ENCODE measurements around the gene RALGPS1.

RALGPS1 gene

DNA sequence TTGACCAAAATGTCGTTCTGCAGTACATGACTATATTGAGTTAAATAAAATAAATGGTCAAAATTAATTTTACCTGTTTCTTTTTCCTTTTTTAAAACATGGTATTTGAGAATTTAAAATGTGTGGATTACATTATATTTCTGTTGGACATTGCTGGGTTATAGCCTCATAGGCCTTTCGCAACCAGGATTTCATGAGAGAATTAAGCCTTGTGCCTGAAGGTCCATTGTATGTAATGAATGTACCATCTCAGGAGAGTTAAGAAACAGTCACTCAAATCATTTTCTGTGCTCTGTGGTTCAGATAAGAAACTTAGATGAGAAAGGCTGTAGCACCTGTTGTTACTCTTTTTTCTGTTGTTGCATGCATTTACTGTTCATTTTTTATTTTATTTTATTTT is 104.4 kb downstream of the RALGPS1 start:
- Histone ChIP-seq H4K8ac (ENCODE audit: low read depth, low read length) (no peak overlapping the region), H3K27me3 (ENCODE audit: insufficient read depth, low read length) (no peaks in the 10 kb centered on the region), H3K27ac (ENCODE audit: low read depth, low read length) (no peak overlapping the region), H3K18ac (ENCODE audit: low read length) (no peak overlapping the region), H2AK5ac (ENCODE audit: low read length) (no peak overlapping the region), H2BK5ac (ENCODE audit: low read depth, low read length, poor library complexity) (no peak overlapping the region), H3K9ac (ENCODE audit: low read length) (no peak overlapping the region), H3K4me1 (ENCODE audit: control insufficient read depth in 1 of 2, insufficient read depth in 2 of 2, low read length in 2 of 2) (peaks cover 0 to 4% of the 10 kb centered on the region in 2 experiments), H3K9me3 (ENCODE audit: insufficient read depth, low read depth, low read length) (no peaks in the 10 kb centered on the region), H3K4ac (ENCODE audit: low read depth, low read length) (no peak overlapping the region), H2BK12ac (ENCODE audit: low read length) (no peak overlapping the region), H3K14ac (ENCODE audit: low read length) (no peak overlapping the region), H2AFZ (ENCODE audit: insufficient read depth, low read length, poor library complexity) (no peak overlapping the region), H3K23ac (ENCODE audit: low read length) (no peak overlapping the region), H2BK120ac (ENCODE audit: insufficient read depth, low read length, poor library complexity) (no peak overlapping the region), H3K4me3 (ENCODE audit: low read depth, low read length) (no peak overlapping the region), H3K79me2 (ENCODE audit: control insufficient read depth, insufficient read depth, low read length, poor library complexity) (no peaks in the 10 kb centered on the region), H3K36me3 (ENCODE audit: control insufficient read depth in 1 of 2, insufficient read depth in 2 of 2, low read length in 2 of 2) (no peaks in the 10 kb centered on the region), H4K91ac (ENCODE audit: low read depth, low read length) (no peak overlapping the region), H3K4me2 (ENCODE audit: low read length) (no peak overlapping the region), H4K12ac (ENCODE audit: low read depth, low read length) (no peak overlapping the region), H3K79me1 (ENCODE audit: low read length) (no peaks in the 10 kb centered on the region)
- peak in 1 of 2 donors; percentile 6 for DNase-seq
- no CpG with 5 or more reads among the region's 2 CpGs for WGBS (ENCODE audit: extremely low coverage, insufficient coverage, insufficient read length)

DNA sequence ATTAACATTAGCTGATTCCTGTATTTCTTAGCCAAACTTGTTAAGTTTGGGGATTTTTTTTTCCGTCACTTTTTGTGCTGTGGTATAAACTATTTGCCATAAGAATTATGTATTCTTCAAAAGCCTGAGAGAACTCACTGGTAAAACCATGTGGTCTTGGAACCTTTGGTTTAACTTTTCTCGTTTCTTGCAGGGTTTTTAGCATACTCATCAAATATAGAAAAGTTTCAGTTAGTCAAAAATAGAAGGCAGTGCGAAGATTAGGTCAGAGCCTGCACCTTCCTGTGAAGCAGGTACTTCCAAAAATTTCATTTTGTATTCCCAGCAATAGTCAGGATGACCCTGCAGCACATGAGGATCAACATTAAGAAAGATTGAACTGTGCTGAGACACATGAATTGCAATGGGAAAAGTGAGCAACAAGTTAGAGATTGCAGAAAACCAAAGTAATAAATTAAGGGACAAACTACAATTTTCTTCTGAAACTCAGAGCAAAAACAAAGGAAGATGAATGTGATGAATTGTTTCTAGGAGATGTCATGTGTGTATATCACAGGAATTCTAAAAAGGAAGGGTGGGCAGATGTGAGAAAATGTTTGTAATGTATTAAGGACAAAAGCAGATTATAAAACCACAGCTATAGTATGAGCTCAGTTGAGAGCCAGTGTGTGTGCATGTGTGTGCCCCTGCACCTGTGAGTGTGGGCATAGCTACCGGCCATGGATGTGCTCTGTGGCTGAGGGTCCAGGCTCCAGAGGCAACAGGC is 105.6 kb downstream of the RALGPS1 start:
- H3K23ac ChIP-seq (ENCODE audit: low read length), result no peak overlapping the region
- H3K4me1 ChIP-seq (ENCODE audit: control insufficient read depth in 1 of 2, insufficient read depth in 2 of 2, low read length in 2 of 2), result peaks cover 0 to 4% of the 10 kb centered on the region in 2 experiments
- H3K79me2 ChIP-seq (ENCODE audit: control insufficient read depth, insufficient read depth, low read length, poor library complexity), result no peaks in the 10 kb centered on the region
- H4K91ac ChIP-seq (ENCODE audit: low read depth, low read length), result no peak overlapping the region
- H3K27me3 ChIP-seq (ENCODE audit: insufficient read depth, low read length), result no peaks in the 10 kb centered on the region
- DNase-seq, result no peak
- H2AK5ac ChIP-seq (ENCODE audit: low read length), result no peak overlapping the region
- no peak overlapping the region for H3K14ac ChIP-seq (ENCODE audit: low read length)
- H2BK12ac ChIP-seq (ENCODE audit: low read length), result no peak overlapping the region
- no peak overlapping the region for H2BK5ac ChIP-seq (ENCODE audit: low read depth, low read length, poor library complexity)
- no CpG with 5 or more reads among the region's 4 CpGs for whole genome bisulfite sequencing (ENCODE audit: extremely low coverage, insufficient coverage, insufficient read length)
- H4K8ac ChIP-seq (ENCODE audit: low read depth, low read length), result no peak overlapping the region
- no peak overlapping the region for H2AFZ ChIP-seq (ENCODE audit: insufficient read depth, low read length, poor library complexity)
- no peak overlapping the region for H3K4me2 ChIP-seq (ENCODE audit: low read length)
- H3K9me3 ChIP-seq (ENCODE audit: insufficient read depth, low read depth, low read length), result no peaks in the 10 kb centered on the region
- H3K4ac ChIP-seq (ENCODE audit: low read depth, low read length), result no peak overlapping the region
- no peak overlapping the region for H3K18ac ChIP-seq (ENCODE audit: low read length)
- H2BK120ac ChIP-seq (ENCODE audit: insufficient read depth, low read length, poor library complexity), result no peak overlapping the region
- no peaks in the 10 kb centered on the region for H3K36me3 ChIP-seq (ENCODE audit: control insufficient read depth in 1 of 2, insufficient read depth in 2 of 2, low read length in 2 of 2)
- H4K12ac ChIP-seq (ENCODE audit: low read depth, low read length), result no peak overlapping the region
- H3K4me3 ChIP-seq (ENCODE audit: low read depth, low read length), result no peak overlapping the region
- H3K9ac ChIP-seq (ENCODE audit: low read length), result no peak overlapping the region
- H3K27ac ChIP-seq (ENCODE audit: low read depth, low read length), result no peak overlapping the region
- no peaks in the 10 kb centered on the region for H3K79me1 ChIP-seq (ENCODE audit: low read length)

DNA sequence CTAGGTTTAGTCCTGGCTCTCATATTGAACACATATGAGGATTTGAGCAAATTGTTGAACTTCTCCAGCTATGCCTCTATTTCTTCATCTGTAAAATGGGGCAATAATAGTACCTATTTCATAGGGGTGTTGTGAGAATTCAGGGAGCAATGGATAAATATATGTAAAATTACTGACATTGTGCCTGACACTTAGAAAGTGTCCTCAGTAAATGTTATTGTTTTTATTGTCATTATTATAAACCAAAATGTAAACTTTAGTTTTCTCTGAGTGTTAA is 106.2 kb downstream of the RALGPS1 start:
- Histone ChIP-seq H4K91ac (ENCODE audit: low read depth, low read length) (no peak overlapping the region), H2AFZ (ENCODE audit: insufficient read depth, low read length, poor library complexity) (no peak overlapping the region), H3K9ac (ENCODE audit: low read length) (no peak overlapping the region), H3K4me3 (ENCODE audit: low read depth, low read length) (no peak overlapping the region), H3K36me3 (ENCODE audit: control insufficient read depth in 1 of 2, insufficient read depth in 2 of 2, low read length in 2 of 2) (no peaks in the 10 kb centered on the region), H2BK12ac (ENCODE audit: low read length) (no peak overlapping the region), H2BK5ac (ENCODE audit: low read depth, low read length, poor library complexity) (no peak overlapping the region), H3K4ac (ENCODE audit: low read depth, low read length) (no peak overlapping the region), H3K14ac (ENCODE audit: low read length) (no peak overlapping the region), H3K27me3 (ENCODE audit: insufficient read depth, low read length) (no peaks in the 10 kb centered on the region), H3K4me1 (ENCODE audit: control insufficient read depth in 1 of 2, insufficient read depth in 2 of 2, low read length in 2 of 2) (peaks cover 0 to 4% of the 10 kb centered on the region in 2 experiments), H3K4me2 (ENCODE audit: low read length) (no peak overlapping the region), H3K23ac (ENCODE audit: low read length) (no peak overlapping the region), H3K9me3 (ENCODE audit: insufficient read depth, low read depth, low read length) (no peaks in the 10 kb centered on the region), H2BK120ac (ENCODE audit: insufficient read depth, low read length, poor library complexity) (no peak overlapping the region), H4K12ac (ENCODE audit: low read depth, low read length) (no peak overlapping the region), H3K27ac (ENCODE audit: low read depth, low read length) (no peak overlapping the region), H3K79me1 (ENCODE audit: low read length) (no peaks in the 10 kb centered on the region), H3K18ac (ENCODE audit: low read length) (no peak overlapping the region), H2AK5ac (ENCODE audit: low read length) (no peak overlapping the region), H4K8ac (ENCODE audit: low read depth, low read length) (no peak overlapping the region), H3K79me2 (ENCODE audit: control insufficient read depth, insufficient read depth, low read length, poor library complexity) (no peaks in the 10 kb centered on the region)
- no peak for DNase-seq

DNA sequence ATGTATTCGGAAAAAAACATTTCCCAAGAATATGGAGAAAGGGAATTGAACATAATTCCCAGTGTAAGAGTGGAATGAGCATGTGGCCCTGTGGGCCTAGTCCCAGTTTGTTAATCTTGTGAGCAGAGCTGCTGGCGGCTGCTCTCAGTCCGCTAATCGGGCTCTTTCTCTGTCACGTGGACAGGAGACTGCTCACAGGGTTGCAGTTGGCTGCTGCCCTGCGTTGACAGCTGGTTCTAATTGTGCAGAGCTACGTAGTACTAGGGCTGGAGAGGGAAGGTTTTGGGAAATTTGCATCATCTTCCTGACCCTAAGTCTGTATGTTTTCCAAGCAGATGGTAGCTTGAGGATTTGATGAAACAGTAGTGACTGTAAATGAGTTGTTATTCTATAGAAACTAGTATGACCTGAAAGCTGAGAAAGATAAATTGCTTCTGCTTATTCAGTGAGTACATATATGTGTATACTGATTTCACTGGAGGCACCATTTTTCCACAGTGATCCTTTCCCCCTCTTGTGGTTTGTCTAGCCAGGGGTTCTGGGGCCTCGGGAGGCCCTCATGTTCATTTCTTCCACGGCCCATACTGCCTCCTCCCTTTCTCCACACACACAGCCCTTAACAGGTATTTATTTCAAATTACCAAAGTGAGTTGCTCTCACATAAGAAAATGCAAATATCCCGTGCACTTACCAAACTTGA is 107.2 kb downstream of the RALGPS1 start:
- Histone ChIP-seq H2BK5ac (ENCODE audit: low read depth, low read length, poor library complexity) (no peak overlapping the region), H3K4ac (ENCODE audit: low read depth, low read length) (no peak overlapping the region), H2BK120ac (ENCODE audit: insufficient read depth, low read length, poor library complexity) (no peak overlapping the region), H3K9me3 (ENCODE audit: insufficient read depth, low read depth, low read length) (no peaks in the 10 kb centered on the region), H3K79me1 (ENCODE audit: low read length) (no peaks in the 10 kb centered on the region), H3K4me1 (ENCODE audit: control insufficient read depth in 1 of 2, insufficient read depth in 2 of 2, low read length in 2 of 2) (peaks cover 0 to 6% of the 10 kb centered on the region in 2 experiments), H3K23ac (ENCODE audit: low read length) (no peak overlapping the region), H4K91ac (ENCODE audit: low read depth, low read length) (no peak overlapping the region), H2AK5ac (ENCODE audit: low read length) (no peak overlapping the region), H3K14ac (ENCODE audit: low read length) (no peak overlapping the region), H3K27me3 (ENCODE audit: insufficient read depth, low read length) (no peaks in the 10 kb centered on the region), H3K9ac (ENCODE audit: low read length) (no peak overlapping the region), H3K27ac (ENCODE audit: low read depth, low read length) (no peak overlapping the region), H4K8ac (ENCODE audit: low read depth, low read length) (no peak overlapping the region), H3K4me3 (ENCODE audit: low read depth, low read length) (no peak overlapping the region), H3K18ac (ENCODE audit: low read length) (no peak overlapping the region), H3K36me3 (ENCODE audit: control insufficient read depth in 1 of 2, insufficient read depth in 2 of 2, low read length in 2 of 2) (no peaks in the 10 kb centered on the region), H4K12ac (ENCODE audit: low read depth, low read length) (no peak overlapping the region), H2BK12ac (ENCODE audit: low read length) (no peak overlapping the region), H3K4me2 (ENCODE audit: low read length) (no peak overlapping the region), H2AFZ (ENCODE audit: insufficient read depth, low read length, poor library complexity) (no peak overlapping the region), H3K79me2 (ENCODE audit: control insufficient read depth, insufficient read depth, low read length, poor library complexity) (no peaks in the 10 kb centered on the region)
- DNase-seq, result peak in 1 of 2 donors; percentile 10
- WGBS (ENCODE audit: extremely low coverage, insufficient coverage, insufficient read length), result no CpG with 5 or more reads among the region's 10 CpGs
